Bone marrow (tissue), 2 donors: Measurements from ENCODE around the gene CEL.
"Not testable (repeated sequence)": the region's sequence is repeated elsewhere in the genome, so short reads cannot be mapped to it uniquely, and the experiment has no call there.

Experiments used
- DNase-seq, 2 donors: peaks; one replicate each; lab custom pipeline; 2025; lab: John Stamatoyannopoulos, UW

Gene CEL

DNA sequence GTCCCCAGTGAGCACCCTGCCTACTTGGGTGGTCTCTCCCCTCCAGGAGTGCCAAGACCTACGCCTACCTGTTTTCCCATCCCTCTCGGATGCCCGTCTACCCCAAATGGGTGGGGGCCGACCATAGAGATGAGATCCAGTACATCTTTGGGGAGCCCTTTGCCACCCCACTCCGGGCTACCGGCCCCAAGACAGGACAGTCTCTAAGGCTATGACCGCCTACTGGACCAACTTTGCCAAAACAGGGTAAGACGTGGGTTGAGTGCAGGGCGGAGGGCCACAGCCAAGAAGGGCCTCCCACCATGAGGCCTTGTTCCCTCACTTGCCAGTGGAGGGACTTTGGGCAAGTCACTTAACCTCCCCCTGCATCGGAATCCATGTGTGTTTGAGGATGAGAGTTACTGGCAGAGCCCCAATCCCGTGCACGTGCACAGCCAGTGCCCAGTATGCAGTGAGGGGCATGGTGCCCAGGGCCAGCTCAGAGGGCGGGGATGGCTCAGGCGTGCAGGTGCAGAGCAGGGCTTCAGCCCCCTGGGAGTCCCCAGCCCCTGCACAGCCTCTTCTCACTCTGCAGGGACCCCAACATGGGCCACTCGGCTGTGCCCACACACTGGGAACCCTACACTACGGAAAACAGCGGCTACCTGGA is 24.6 kb downstream of the CEL start:
- not testable (repeated sequence) for DNase-seq

DNA sequence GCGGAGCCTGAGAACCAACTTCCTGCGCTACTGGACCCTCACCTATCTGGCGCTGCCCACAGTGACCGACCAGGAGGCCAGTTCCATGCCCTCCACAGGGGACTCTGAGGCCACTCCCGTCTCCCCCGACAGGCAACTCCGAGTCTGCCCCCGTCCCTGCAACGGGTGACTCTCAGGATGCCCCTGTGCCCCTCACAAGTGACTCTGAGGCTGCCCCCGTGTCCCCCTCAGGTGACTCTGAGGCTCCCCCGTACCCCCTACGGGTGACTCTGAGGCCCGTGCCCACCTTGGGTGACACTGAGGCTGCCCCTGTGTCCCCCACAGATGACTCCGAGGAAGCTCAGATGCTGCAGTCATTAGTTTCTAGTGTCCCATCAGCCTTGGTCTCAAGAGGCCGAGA is 25.1 kb downstream of the CEL start:
- DNase-seq: no peak

DNA sequence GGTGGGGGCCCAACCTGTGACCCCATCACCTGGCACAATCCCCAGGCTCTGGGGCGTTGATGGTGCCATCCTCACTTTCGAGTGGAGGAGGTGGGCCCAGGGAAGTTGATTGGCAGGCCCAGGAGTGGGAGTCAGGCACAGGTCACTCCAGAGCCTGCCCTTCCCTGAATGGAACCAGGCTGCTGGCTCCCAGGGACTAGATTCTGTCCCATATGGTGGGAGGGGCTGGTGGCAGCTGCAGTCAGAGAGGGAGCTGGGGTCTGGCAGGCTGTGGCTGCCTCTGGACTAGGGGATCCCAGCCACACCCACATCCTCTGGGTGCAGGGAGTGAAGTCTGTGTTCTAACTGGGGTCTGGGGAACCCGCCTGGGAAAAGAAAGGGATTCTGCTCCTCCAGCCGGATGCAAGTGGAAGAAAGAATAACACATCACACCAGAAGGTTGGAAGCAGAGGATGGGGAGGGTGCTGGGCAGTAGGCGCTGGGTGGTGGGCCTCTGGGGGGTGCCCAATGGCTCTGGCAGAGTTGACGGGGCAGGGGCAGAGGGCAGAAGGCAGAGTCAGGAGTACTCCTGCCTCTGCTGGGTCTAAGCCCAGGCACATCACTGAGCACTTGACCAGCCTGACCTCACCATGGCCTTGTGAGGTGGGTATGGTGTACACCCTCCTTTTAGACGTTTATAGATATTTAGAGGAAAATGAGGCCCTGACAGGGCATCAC is 25.8 kb downstream of the CEL start:
- DNase-seq: no peak

DNA sequence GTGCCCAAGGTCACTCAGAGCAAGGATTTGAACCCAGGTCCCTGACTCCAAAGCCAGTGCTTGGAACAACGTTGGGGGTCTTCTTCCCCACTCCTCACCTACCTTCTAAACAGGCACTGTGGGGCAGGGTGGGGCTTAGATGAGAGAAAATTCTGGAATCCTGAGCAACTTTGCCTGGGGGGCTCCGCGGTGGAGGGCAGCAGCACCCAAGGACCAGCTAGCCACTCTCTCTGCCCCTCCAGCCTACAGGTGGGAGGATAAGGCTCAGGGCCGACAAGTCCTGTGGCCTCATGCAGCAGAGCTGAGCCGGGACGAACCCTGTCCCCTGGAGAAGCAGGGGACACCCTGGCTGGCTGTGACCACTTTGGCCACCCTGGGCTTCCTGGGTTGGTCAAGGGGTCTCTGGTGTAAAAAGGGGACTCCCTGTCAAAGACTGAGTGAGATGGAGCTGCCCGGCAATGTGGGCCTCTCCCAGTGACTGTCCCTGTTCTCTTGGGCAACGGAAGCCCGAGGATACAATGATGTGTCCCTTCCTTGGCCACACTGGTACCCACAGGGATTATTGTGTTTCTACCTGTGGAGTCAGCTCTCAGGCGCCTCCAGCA is 26.5 kb downstream of the CEL start:
- no peak for DNase-seq

DNA sequence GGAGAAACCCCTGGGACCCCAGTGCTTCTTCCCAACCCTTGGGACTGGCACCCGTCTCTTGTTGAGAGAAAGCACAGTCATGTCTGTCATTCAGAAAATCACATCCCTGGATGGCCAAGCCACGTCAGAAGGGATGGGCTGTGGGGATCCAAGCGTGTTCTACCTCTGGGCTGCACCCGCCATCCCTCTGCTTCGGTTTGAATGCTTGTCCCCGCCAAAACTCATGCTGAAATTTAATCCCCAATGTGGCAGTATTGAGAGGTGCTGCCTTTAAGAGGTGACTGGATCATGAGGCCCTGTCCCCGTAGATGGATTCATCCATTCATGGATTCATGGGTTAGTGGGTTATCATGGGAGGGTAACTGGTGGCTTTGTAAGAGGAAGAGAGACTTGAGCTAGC is 27.0 kb downstream of the CEL start:
- no peak for DNase-seq

DNA sequence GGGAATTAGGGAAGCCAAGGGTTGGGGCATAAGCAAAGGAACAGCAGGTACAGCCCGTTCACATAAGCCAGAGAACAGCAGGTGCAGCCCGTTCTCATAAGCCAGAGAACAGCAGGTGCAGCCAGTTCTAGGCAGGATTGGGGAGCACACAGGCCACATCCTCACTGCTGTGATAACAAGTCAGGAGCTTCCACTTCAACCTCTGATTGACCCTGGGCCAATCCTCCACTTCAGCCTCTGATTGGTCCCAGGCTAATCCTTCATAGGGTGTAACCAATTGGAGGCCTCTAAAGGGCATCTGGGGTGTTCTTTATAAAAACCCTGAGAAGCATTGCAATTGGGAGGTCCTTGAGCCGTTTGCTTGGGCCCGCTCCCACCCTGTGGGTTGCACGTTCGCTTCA is 27.5 kb downstream of the CEL start:
- DNase-seq: no peak

DNA sequence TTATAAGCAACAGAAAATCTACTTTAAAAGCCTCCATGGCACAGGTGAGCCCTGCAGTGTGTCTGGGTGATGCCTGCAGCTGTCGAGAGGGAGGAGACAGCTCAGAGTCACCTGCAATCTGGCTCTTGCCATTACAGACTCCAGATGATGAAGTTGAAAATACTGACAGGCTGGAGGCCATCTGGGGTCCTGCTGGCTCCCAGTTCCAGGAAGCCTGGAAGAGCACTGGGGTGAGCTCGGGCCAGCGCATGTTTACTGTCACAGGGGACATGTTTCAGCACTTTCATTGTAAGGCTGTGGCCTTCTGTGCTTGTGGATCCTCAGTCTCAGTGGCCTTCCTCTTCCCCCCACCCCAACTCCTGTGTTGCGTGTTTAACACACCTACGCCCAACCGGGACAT is 28.4 kb downstream of the CEL start:
- DNase-seq: no peak

DNA sequence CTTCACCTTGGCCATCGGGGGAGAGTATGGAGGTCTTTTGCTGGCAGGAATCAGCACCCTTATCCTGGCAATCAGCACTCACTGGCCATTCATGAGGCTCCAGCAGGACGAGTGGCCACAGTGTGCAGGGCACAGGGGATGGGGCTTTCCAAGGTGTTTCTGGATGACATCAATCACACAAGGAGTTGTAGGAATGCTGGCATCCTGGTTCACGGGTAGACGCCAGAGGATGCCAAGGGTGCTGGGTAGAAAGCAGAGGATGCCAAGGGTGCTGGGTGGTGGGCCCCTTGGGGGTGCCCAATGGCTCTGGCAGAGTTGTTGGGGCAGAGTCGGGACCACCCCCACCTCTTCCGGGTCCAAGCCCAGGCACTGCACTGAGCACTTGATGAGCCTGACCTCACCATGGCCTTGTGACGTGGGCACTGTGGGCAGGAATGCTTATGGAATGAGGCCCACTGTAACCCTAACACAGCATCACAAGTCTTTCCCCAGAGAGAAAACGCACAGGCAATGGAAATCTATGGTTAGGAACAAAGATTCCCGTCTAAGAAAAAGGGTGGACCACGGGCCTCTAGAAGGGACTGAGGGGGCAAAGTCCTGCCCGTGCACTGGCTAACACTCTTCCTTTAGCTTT is 29.1 kb downstream of the CEL start:
- no peak for DNase-seq

DNA sequence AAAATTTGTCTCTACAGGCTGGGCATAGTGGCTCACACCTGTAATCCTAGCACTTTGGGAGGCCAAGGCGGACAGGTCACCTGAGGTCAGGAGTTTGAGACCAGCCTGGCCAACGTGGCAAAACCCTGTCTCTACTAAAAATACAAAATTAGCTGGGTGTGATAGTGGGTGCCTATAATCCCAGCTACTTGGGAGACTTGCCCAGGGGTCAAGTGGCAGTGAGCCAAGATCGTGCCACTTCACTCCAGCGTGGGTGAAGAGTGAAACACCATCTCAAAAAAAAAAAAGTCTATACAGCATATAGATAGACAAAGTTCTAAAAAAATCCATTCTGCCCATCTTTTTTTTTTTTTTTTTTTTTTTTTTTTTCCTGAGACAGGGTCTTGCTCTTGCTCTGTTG is 32.6 kb downstream of the CEL start:
- not testable (repeated sequence) for DNase-seq

DNA sequence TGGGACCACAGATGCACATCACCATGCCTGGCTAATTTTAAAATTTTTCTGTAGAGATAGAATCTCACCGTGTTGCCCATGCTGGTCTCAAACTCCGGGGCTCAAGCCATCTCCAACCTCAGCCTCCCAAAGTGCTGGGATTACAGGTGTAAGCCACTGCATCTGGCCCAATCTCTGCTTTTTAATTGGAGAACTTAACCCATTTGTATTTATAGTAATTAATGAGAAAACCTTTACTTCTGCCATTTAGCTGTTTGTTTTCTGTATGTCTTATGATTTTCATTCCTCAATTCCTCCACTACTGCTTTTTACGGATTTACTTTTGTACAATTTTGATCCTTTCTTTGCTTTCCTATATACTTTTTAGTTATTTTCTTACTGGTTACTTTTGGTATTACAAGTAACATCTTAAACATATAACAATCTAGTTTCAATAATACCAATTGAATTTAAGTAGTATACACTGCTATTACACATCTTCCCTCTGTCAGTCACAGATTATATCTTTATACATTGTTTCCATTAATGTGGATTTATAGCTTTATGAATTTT is 33.1 kb downstream of the CEL start:
- DNase-seq: no peak

DNA sequence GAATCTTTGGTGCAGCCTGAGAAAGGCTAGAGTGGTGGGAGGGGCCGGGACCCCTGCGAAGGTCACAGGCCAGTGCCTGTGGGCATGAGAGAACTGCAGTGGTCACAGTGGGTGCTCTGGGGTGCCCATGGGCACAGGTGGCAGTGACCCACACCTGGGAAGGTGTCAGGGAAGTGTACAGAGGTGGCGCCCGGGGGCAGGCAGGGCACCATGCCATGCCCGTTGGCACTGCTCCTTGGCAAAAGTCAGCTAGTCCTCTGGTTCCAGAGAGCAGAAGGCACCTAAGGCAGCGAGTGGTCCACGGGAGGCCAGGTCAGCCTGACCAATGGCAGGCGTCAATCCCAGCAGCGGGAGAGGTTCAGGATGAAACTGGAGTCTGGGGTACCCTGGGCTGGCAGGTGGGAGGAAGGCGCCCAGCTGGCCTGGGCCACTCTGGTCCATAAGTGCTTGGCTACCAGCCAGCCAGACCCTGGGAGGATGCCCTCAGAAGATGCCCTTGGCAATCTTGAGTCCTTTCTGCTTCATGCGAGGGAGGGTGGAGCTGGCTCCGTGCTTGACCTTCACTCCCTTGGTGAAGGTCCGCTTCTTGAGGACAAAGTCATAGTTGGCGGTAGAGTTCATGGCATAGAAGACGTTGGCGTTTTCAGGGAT is 36.4 kb downstream of the CEL start:
- DNase-seq: no peak

DNA sequence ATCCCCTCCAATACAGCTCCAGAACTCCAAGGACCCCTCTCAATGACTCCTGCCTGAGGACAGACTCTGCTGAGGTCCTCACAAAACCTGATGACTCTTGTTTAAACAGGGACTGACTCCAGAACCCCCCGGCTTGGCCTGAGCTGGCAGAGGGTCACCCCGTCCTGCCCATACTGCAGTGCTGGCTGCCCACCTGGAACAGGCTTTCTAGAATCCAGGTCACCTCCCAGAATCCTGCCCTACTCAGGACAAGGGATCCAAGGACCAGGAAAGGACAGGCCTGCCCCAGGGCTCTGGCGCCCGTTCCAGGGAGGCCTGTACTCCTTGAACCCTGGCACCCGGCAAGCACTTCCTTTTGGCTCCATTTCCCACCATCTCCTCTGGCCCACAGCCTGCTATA is 37.1 kb downstream of the CEL start:
- DNase-seq: no peak

DNA sequence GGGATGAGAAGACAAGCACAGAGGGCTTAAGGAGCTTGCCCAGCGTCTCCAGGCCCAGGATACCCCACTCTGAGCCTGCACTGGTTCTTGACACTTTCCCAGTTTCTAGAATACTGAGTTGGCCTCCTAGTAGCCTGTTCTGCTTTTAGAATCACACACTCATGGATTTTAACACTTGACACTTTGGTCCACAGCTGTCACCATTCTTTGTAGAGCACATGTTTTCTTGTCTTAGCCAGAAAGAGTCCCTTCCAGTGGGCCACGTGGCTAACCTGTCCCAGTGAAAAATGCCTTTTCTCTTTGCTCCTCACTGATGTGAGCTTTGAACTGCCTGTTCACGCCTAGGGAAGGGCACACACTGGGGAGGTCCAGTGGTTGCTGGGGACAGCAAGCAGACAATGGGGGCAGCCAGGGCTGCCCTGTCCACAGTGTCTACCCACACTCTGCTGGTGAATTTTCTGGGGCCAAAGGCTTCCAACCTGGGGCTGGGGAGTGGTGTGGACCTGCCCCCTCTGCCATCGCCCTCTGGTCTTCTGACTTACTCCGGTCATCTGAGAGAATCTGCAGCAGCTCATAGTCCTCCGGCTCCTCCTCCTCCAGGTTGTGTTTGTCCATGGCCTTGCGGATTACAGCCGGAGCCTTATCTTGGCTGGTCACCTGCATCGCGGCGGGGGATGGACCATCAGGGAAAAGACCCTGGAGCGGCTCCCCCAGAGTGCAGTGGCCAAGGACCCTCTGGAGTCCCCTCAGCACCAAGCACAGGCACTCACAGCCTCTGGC is 38.1 kb downstream of the CEL start:
- no peak for DNase-seq

DNA sequence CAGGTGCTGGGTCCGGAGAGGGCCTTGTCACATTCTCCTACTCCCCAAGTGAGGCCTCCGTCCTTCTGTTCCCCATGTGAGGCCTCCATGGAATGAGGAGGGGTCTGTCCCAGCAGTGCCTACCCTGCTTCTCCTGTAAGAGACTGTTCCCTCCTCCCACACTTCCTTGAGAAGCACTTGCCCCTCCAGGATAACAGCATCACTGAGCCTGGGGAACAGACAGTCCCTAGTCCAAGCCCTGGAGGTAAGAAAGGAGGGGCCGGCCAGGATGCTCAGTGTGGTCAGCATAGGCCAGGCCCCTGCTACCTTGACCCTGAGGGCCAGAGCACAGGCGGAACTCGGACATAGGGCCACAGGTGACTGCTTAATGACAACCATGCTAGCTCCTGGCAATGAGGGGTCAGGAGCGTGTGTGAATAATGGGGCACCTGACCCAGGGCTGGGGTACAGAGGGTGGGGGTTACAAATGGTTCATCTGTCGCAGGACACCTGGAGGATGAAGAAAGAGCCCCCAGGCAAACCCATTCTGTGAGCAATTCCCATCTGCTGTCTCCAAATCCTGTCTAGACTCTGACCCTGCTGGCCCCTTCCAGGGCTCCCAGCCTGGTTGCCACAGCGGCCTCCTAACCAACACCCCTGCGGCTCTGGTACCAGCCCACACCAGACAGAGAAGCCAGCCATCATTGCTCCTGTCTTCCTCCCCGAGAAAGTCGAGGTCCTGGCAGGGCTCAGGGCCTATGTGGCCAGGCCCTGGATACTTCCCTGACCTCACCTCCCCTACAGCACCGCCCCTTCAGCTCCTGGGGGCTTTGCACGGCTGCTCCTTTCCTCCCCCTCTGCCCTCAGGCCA is 39.0 kb downstream of the CEL start:
- no peak for DNase-seq

DNA sequence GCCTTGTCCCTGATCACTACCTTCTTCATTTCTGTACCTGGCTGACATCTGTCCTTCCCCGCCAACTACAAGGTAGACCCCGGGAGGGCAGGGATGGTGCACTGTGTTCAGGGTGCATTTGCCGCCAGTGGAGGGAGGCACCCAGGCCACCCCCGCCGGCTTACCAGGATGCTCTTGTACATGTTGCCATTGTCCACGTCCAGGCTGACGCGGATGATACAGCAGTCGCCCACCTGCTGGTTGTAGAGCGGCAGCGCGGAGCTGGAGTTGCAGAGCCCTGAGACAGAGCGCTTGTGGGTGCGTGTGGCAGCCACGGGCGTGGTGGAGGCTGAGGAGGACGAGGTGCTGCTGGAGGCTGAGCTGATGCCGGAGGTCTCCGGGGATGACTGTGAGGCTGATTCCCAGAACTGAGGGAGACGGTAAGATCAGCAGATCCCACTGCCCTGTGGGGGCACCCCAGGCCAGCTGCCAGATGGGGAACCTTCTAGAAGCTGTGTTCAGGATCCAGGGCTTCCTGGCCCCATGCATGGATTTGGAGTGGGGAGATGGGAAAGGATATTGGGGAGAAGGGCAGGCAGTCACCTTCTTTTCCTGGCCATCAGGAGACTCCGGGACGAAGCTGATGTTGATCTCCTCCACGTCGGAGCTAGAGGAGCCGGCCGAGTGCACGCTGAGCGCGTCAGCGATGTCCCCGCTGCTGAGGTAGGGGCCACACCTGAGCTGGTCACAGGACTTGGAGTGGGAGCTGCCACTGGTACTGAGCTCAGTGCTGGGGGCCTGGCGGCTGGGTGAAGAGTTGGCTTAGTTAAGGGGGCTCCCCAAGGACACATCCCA is 39.8 kb downstream of the CEL start:
- no peak for DNase-seq

DNA sequence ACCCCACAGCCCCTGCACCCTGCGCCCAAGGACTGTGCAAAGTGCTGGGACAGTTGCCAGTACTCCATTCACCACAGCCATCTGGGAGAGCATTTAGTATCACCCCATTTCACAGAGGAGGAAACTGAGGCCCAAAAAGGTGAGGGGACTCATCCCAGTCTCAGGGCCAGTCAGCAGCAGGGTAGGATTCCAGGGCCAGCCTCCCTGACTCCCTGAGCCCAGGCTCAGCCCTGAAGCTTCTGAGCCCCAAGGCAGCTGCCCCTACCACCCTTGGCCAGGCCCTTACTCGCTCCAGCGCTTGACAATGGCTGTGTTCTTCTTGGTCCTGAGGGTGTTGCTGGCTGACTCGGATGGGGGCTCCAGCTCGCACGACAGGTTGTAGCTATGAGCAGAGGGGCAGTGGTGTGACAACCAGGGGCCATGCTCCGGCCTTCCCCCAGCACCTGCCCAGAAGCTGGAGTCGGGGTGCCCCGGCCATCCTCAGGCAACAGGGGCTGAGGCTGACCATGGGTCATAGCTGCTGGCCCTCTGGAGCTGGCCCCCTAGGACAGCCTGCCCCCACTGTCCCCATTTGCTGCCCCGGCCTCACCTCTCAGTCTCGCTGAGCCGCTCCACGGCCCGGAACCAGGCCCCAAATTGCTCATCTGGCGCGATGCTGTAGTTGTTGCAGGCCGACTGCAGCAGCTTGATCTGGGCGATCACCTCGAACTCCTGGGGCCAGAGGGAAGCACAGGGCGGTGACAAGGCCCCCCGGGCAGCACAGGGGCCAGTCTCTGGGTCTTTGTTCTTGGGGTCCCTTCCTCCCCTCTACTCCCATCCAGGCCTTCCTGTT is 40.6 kb downstream of the CEL start:
- DNase-seq: no peak

DNA sequence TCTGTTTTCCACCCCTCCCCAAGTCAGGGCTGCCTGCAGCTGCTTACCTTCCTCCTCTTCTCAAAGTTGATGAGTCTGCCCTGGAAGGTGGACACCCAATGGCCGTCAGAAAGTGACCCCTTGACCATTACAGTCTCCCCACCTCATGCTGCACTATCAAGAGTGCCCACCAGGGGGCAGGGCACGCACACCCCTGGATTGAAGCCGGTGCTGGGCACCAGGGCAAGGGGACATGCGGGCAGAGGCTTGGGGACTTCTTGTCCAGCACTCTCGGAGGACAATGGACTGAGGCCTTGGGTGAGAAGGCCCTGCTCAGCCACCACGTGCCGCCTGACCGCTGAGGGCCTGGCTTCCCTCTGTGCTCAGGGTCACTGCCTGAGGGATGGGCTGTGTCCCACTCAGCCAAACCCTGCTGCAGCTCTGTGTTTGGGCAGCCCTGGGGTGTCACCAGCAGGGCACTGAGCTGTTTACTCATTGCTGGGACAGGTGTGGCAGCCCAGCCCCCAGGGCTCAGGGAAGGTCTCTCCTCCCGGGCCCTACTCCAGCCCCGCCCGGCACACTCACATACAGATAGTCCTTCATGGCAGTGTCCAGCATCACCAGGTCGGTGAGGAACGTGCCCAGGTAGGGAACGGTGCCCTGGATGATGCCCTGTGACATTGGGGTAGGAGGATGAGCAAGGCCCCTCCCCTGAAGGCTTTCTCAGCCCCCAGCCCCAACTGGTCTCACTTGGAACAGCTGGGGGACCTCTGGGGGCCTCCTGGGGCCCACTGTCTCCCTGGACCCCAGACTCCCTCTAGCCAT is 41.6 kb downstream of the CEL start:
- DNase-seq: peak in 1 of 2 donors; percentile 54

DNA sequence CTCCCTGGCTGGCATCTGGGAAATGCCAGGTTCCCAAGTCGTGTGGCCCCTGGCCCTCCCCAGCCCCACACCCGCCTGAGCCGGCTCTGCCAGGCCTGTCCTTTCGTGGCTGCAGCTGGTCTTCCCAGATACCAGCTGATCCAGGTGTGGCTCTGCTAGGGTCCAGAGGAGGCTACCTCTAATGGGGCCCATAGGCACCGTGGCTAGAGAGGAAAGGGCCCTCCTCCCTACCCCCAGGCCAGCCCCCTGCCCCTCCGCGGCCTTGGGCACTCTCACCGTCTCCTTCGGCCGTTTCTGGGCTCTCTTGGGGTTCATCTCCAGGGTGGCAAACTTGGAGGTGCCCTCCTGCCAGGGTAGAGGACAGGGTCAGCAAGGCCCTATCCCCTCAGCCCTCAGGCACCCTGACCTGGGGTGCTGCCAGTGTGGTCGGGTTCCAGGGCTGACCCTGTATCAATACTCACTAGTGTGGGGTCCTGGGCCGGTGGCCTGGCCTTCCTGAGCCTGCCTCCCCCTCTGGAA is 42.3 kb downstream of the CEL start:
- no peak for DNase-seq
